ENCODE results near the gene BCAS3.
"Not testable (repeated sequence)": the region's sequence is repeated elsewhere in the genome, so short reads cannot be mapped to it uniquely, and the experiment has no call there.

BCAS3 gene

GRCh38 chr17:60677308-60678117 is at the start of gene BCAS3:
Gene BCAS3 (plus strand): TSS chr17:60677851.
- DNase-seq, result peak; percentile 86 to 94 (median 92)

GRCh38 chr17:60628252-60628889 is 49.3 kb upstream of the BCAS3 start:
- no peak for DNase-seq

- no peak for DNase-seq
These were observed 48.5 kb upstream of the BCAS3 start for GRCh38 chr17:60629120-60629519.

GRCh38 chr17:60630352-60630751 is 47.3 kb upstream of the BCAS3 start:
- DNase-seq, result no peak

- no peak for DNase-seq
These were observed 46.5 kb upstream of the BCAS3 start for GRCh38 chr17:60631119-60631518.

GRCh38 chr17:60637683-60638082 is 40.0 kb upstream of the BCAS3 start:
- no peak for DNase-seq

- no peak for DNase-seq
These were observed 38.7 kb upstream of the BCAS3 start for GRCh38 chr17:60639019-60639330.

GRCh38 chr17:60640503-60640902 is 37.1 kb upstream of the BCAS3 start:
- DNase-seq, result no peak

GRCh38 chr17:60641126-60641525 is 36.5 kb upstream of the BCAS3 start:
- DNase-seq, result no peak

- DNase-seq, result peak in 3 of 4 experiments; percentile 2 to 10 (median 8)
These were observed 35.8 kb upstream of the BCAS3 start for GRCh38 chr17:60641810-60642220.

GRCh38 chr17:60645918-60646523 is 31.6 kb upstream of the BCAS3 start:
- no peak for DNase-seq

- DNase-seq, result no peak
These were observed 30.9 kb upstream of the BCAS3 start for GRCh38 chr17:60646701-60647100.

GRCh38 chr17:60647705-60648104 is 29.9 kb upstream of the BCAS3 start:
- no peak for DNase-seq

- DNase-seq, result no peak
These were observed 25.0 kb upstream of the BCAS3 start for GRCh38 chr17:60652454-60653247.

GRCh38 chr17:60653569-60653968 is 24.1 kb upstream of the BCAS3 start:
- DNase-seq, result no peak

- DNase-seq, result no peak
These were observed 21.2 kb upstream of the BCAS3 start for GRCh38 chr17:60656499-60656898.

GRCh38 chr17:60659156-60659555 is 18.5 kb upstream of the BCAS3 start:
- DNase-seq, result no peak

GRCh38 chr17:60661489-60661888 is 16.2 kb upstream of the BCAS3 start:
- DNase-seq, result no peak

- DNase-seq, result no peak
These were observed 13.6 kb upstream of the BCAS3 start for GRCh38 chr17:60664022-60664421.

- no peak for DNase-seq
These were observed 12.0 kb upstream of the BCAS3 start for GRCh38 chr17:60665602-60666001.

- not testable (repeated sequence) for DNase-seq
These were observed 8.9 kb upstream of the BCAS3 start for GRCh38 chr17:60668741-60669140.

GRCh38 chr17:60671482-60671881 is 6.2 kb upstream of the BCAS3 start:
- no peak for DNase-seq

- DNase-seq, result not testable (repeated sequence)
These were observed 3.0 kb upstream of the BCAS3 start for GRCh38 chr17:60674637-60675036.

Data from activated CD4-positive, CD25-positive, alpha-beta regulatory T cell (primary cell).